Inflammatory macrophage treated with lipopolysaccharide for 4 hours (primary cell): ENCODE measurements around the gene NUBP2.

Source experiments
- DNase-seq: peaks from one replicate; pipeline ENCODE4 v3.0.0-alpha.2; 2020

The NUBP2 gene

DNA sequence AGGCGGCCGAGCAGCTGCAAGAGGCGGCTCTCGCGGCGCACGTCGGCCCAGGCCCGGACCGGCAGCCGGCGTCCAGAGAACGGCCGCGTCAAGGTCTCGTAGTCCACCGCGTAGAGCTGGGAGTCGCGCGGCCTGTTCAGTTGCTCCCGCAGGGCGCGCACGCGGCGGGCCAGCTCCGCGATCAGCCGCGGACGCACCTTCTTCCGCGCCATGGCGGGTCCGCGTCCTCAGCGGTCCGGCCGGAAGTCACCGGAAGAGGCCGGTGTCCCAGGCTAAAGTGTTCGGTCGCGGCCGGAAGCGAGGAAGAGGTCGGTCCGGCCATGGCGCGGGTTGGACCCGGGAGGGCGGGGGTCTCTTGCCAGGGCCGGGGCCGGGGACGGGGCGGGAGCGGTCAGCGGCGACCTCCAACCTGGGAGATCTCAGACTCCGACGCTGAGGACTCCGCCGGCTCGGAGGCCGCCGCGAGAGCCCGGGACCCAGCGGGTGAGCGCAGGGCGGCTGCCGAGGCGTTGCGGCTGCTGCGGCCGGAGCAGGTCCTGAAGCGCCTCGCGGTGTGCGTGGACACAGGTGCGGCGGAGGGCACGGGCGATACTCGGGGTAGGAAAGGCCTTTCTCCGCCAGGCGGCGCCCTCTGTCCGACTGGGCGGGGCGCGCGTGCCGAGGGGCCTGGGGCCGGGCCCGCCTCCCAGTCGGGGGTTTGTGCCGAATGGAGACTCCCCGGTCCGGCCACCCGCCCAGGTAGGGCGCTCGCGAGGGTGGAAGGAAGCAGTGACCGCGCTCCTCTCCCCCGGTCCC lies 9.7 kb upstream of the NUBP2 start, which contains the start of gene MRPS34:
Gene MRPS34, minus strand, starts transcription at position 227 of the 795 bp plus-strand sequence. Its CDS starts 15 bp downstream, at position 212.
- DNase-seq = peak; percentile 85

GRCh38 chr16:1773703-1774447 lies 8.9 kb upstream of the NUBP2 start:
- peak; percentile 27 for DNase-seq

DNA sequence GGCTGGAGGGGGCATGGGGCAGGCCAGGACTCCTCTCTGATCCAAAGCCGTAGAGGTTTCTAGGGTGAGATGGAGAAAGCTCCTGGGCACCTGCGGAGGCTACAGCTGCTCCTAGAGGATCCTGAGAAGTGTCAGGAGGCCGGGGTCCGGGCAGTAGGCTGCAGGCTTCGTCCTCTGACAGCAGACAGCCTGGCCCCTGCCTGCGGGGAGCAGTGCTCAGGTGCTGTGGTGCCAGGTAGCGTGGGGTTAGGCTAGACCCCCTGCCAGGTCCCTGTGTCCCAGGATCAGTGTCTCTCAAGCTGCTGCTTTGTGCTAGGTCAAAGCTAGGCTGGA lies 8.3 kb upstream of the NUBP2 start:
- DNase-seq = no peak

DNA sequence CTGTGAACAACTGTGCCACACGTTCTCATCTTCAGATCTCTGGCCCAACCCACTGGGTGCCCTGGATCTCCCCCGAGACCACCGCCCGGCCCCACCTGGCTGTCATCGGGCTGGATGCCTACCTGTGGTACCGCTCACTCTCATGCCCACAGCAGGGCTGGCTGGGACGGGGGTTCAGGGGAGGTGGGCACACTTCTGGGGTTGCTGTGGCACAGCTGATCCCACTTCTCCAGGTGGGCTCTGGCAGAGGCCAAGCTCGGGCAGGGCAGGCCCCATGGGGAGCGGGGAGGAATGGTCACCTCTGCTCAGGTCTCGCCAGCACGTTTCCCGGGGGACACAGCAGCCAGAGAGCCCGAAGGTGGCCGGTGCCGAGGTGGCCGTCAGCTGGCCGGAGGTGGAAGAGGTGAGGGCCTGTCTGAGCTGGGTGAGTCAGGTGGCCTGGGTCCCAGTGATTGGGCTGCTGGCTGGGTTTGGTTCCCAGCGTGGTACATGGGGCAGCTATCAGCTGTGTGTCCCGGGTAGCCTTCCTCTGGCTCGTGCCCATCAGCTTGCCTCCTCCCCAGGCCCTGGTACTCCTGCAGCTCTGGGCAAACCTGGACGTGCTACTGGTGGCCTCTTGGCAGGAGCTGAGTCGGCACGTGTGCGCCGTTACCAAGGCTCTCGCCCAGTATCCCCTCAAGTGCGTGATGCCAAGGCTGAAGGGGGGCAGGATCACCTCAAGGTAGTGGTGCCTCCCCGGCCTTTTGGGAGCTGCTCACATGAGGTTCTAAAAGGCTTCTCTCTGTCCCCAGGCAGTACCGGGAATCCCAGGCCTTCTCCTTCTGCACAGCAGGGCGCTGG lies 7.5 kb upstream of the NUBP2 start:
- DNase-seq = no peak

GRCh38 chr16:1775846-1776671 lies 6.7 kb upstream of the NUBP2 start:
- DNase-seq = no peak

DNA sequence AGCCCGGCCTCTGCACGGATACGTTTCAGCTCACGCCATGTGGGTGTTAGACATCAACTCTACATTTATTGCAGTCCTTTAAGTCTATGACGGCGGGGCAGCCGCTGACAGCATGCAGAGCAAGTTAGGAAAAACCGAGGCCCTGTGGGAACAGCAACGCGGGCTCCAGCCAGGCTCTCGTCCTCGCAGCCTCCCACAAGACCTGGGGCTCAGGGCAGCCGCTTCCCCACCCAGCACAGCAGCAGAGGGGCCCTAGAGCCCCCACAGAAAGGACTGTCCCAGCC lies 6.1 kb upstream of the NUBP2 start:
- no peak for DNase-seq

DNA sequence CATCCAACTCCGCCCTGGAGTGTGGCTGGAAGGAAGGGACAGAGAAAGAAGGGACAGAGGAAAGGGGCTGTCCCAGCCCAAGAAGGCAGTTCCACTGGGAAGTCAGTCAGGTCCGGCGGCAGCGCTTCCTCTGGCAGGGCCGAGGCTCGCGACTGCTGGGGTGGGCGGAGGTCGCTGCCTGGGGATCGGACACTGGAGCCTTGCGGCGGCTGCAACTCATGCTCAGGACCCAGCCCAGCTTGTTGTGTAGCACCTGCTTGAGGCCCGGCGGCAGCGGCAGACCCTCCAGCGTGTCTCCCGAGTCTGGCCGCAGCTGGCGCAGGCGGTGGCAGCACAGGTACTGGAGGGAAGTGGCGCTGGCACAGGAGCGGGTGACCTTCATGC lies 5.8 kb upstream of the NUBP2 start:
- no peak for DNase-seq

DNA sequence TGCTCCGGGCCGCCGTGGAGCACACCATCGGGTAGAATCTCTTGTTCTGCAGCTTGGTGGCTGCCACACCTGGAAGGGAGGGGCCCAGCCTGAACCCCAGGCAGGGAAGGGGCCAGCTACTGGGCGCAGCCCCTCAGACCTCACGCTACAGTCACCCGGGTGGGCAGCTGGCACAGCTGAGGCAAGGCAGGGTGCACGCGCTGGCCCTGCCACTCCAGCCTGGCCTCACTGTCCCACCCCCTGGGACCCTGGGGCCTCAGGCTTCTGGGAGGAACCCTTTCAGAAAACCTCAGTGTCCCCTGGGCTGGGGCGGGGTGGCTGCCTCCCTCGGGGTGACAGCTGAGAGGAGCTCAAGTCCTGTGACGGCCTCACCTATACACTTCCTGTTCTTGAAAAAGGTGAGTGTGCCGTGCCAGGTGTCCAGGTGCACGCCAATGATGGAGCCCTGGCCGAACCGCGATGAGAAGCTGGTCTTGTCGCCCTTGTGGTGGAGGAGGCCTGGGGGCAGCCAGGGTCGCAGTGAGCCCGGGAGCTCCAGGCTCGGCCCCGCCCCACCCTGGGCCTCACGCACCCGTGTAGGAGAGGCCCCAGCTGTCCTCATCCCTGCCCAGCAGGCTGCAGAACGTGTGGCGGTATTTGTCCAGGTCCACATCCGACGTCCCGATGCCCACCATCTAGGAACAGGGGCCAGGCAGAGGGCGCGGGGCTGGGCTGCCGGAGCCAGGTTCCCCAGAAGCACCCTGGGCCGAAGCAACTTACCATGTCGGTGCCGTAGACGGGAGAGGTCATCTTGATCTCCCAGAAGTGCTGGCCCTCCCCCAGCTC lies 5.2 kb upstream of the NUBP2 start:
- no peak for DNase-seq

DNA sequence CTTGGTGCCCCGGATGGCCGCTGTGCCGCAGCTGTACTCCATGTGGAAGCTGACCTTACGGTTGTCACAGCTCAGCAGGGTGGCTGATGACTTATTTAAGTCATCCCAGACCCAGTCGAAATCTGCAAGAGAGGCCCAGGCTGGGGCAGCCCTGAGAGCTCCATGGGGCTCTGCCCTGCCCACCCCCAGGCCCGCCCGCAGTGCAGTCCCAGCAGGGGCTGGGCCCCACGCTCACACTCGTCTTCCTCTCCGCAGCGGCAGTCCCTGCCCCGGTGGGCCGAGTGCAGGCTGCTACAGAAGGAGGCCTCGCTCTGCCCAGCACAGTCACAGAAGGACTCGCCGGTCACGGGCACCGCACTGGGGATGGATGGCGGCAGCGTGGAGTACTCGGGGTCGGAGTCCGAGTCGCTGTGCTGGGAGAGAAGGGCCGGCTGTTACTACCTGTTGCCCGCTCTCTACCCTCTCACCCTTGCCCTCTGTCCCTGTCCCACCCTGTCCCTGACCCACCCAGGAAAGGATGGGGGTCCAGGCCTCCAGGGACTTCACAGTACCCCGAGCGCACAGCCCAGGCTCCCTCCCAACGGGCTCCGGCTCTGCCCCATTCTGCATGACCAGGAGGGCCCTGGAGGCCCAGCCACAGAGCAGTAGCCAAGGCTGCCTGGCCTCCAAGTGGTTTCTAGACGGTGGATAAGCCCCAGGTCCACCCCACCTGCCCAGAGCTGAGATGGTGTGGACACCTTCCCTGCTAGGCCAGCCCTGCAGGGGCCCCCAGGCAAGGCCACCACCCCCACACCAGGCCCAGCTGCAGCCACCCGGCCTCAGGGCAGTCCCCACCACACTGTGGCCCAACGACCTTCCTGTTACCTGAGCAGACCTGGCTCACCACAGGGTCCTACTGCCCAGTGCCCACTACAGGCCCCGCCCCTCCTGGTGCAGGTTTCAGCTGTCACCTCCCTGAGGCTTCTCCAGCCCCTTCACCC lies 4.3 kb upstream of the NUBP2 start:
- DNase-seq = no peak

GRCh38 chr16:1779234-1779701 lies 3.5 kb upstream of the NUBP2 start:
- DNase-seq = no peak

DNA sequence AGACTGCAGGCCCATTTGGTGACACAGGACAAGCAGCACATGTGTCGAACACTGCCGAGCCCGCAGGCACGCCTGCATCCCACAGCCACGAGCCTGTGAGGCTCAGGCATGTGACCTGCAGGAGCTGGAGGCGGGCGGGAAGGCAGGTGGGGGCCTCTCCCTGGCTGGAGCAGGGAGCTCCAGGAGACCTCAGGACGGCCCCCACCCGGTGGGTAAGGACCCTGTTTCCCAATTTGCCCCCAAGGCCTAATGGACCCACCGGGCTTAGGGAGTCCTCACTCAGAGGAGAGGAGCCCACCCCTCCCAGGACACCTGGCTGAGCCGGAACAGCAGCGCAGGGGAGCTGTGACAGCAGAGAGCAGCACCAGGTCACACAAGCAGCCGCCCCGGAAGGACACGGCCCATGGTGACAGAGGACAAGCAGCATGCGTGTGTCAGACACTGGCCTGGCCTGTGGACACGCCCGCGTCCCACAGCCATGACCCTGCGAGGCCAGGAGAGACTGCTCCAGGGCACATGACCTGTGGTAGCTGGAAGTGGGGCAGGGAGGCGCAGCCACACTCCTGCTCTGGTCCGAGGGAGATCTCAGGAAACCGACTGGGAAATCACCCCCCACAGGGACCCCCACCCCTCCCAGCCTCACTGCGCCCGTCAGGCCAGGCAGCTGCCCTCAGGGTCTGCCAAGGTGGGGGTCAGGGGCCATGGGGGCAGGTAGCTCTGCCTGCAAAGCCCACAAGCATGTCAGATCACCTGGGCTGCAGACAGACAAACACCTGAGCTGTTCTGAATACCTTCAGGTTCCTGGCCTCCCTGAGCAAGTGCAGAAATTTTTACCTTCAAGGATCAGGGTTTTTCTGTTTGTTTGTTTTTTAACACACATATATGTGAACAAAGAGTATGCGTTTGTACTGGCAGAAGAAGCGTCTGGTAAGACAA lies 2.8 kb upstream of the NUBP2 start:
- no peak for DNase-seq

- DNase-seq = no peak
Measured at GRCh38 chr16:1780677-1781072, 2.1 kb upstream of the NUBP2 start.

GRCh38 chr16:1781254-1781653 lies 1.5 kb upstream of the NUBP2 start:
- DNase-seq = no peak

DNA sequence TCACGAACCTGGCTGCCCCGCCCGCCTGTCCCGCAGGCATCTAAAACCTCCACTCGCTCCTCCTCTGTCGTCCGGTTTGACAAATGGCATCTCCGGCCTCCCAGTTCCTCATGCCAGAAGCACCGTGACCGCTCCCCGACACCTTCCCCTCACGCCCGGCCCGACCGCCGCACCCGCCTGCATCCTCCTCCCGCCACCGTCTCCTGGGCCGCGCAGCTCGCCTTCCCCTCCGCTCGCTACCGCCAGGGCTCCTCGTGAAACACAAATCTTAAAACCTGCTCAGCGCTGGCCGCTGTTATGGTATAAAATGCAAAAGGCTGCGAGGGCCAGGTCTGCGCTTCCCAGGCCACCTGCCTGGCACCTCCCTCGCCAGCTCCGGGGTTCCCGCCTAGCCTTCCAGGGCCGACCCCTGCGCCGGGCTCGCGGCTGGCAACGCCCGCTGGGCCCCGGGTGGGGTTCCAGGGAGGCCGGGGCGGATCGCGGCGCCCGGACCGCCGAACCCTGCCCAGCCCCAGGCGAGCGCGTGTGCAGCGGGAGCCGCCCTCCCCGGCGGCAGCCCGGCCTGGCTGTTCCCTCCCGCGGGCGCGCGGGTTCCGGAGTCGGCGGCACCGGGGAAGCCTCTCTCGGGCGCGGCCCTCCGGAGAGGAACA lies 877 bp upstream of the NUBP2 start:
- peak; percentile 30 for DNase-seq

DNA sequence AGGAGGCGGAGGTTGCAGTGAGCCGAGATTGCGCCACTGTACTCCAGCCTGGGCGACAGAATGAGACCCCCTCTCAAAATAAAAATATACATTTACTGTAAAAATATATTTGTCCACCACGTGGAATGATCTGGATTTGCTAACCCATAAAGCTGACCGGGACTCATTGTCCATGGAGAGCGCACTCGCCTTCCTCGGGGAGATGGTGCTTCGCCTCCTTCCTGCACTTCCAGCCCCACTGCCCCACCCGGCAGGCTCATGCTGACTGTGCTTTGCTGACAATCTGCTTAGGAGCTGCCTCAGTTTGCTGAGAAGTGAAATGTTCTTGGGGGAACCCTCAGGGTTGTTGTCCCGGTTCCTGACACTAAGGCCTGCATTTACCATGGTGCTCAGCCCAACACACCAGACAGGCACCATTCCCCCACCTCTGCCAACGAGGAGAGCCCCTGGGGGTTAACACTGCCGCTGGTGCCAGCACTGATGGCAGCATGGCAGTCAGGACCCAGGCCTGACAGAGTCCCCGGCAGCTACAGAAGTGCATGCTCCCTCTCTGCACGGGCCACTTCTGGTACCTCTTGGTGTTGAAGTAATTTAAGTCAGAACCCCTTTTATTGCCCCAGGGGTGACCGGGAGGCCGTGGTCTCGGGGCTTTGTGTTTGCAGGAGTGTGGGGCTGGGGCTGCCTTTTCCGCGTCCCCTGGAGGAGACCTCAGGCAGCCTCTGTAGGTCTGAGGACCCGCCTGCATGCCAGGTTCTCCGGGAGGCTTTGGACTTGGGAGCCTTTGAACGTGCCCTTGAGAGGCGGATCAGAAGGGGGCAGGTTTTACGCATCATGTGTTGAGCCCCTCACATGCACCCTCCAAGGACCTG lies 2.5 kb downstream of the NUBP2 start:
- no peak for DNase-seq

- no peak for DNase-seq
Measured at GRCh38 chr16:1785846-1786170, 3.0 kb downstream of the NUBP2 start.

DNA sequence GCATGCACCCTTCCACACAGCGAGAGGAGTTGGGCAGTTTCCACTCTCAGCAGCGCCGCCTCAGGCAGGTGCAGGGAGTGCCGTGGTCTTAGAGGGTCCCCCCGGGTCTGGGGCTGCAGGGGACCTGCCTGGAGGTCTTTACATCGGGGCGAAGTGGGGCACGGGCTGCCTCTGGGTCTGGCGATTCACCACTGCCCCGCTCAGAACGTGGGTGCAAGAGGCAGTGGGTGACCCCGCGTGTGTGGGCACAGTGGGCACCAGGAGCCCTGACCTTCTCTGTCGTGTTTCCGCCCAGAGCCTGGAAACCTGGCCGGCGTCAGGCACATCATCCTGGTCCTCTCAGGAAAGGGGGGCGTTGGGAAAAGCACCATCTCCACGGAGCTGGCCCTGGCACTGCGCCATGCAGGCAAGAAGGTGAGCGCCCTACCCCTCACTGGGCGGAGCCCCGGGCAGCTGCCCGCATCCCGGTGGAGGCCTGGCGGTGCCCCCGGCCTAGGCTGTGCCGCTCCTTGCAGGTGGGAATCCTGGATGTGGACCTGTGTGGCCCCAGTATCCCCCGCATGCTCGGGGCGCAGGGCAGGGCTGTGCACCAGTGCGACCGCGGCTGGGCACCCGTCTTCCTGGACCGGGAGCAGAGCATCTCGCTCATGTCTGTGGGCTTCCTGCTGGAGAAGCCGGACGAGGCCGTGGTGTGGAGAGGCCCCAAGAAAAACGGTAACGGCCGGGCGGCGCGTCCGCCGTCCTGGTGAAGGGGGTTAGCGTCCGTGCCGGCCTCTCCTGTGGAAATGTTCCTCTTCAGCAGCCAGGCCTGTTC lies 3.7 kb downstream of the NUBP2 start:
- no peak for DNase-seq
